ENCODE data around the gene LARGE1. TPM values are rescaled to one million over a fixed set of nuclear protein-coding genes. Genes with fewer than 3 reads are reported as not detected.

LARGE1 gene
- total and polyA plus RNA-seq, 2 of the 8 experiments (the other 6 are each of a cell fraction or from before 2014, with no cell fraction given) = 43.7 to 83.0 TPM

DNA sequence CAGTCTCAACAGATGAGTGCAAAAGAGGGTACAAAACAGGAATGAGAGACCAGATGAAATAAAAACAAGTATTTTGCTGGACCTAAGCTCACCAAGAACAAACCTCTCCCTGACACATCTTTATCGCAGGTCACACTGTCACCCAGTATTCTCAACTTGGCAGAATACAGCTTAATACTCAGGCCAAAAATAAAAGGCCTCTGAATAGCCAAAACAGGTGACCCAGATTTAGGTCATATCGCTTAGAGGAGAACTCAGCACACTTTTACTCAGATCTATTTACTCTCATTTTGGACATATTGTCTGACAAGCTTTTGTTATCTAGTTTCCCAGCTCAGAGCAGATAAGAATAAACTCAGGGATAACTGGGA lies 645.2 kb downstream of the LARGE1 start (continued):
- TF ChIP-seq CHD7 (IDR thresholded peaks at IDR 0.05; ENCODE audit: insufficient replicate concordance, low read length) (no peak), ATF2 (IDR thresholded peaks at IDR 0.05; ENCODE audit: low read length) (no peak), FOSL1 (IDR thresholded peaks at IDR 0.05; ENCODE audit: insufficient read depth, low read depth, low read length) (no peak), POLR2AphosphoS5 (IDR thresholded peaks at IDR 0.05; ENCODE audit: low read depth, low read length) (no peak), CREB1 (IDR thresholded peaks at IDR 0.05) (no peak), KDM5A (IDR thresholded peaks at IDR 0.05; ENCODE audit: low read length) (no peak)
